Natural killer cell (primary cell): ENCODE results near the gene MAP7D2. TPM values are rescaled to one million over a fixed set of nuclear protein-coding genes. Genes with fewer than 3 reads are reported as not detected.

ENCODE experiments used
- ATAC-seq, 3 donors: fragments of 150-1000 bp in 2 of 3; fragments of 200-7000 bp in 1 of 3; cut with Tn5 transposase; 1 replicate in 1 of 3; 2 replicates in 2 of 3; pipeline ENCODE4 v1.10.0; 2021; ENCODE audit warnings: mild to moderate bottlenecking in 2 of 3, moderate library complexity in 2 of 3
- DNase-seq, 2 donors: peaks; one replicate each; pipeline versions ENCODE4 v3.0.0 to v3.0.0-alpha.2; 2013 to 2021; ENCODE audit warnings: mixed read lengths in 1 of 2
- H3K27ac ChIP-seq: one replicate; pipeline ENCODE4 v1.5.1; 2013; ENCODE audit warnings: mild to moderate bottlenecking, low read length
- H3K27me3 ChIP-seq: one replicate; pipeline ENCODE4 v1.6.1; 2013; ENCODE audit warnings: low read length; ENCODE audit not compliant: control insufficient read depth, insufficient read depth
- H3K36me3 ChIP-seq: one replicate; pipeline ENCODE4 v1.6.1; 2013; ENCODE audit warnings: low read length; ENCODE audit not compliant: control insufficient read depth, insufficient read depth
- H3K4me1 ChIP-seq: one replicate; pipeline ENCODE4 v1.6.1; 2013; ENCODE audit warnings: low read length; ENCODE audit not compliant: control insufficient read depth, insufficient read depth
- H3K4me3 ChIP-seq: one replicate; pipeline ENCODE4 v1.5.1; 2013; ENCODE audit warnings: low read length
- H3K9me3 ChIP-seq: one replicate; pipeline ENCODE4 v1.6.1; 2013; ENCODE audit warnings: low read length; ENCODE audit not compliant: control insufficient read depth, insufficient read depth
- H3K27ac Mint-ChIP-seq, 2 donors: one replicate each; pipeline ENCODE4 v1.8.0; 2022; ENCODE audit warnings: mild to moderate bottlenecking in 2 of 2, mixed read lengths in 2 of 2, moderate library complexity in 1 of 2
- H3K27me3 Mint-ChIP-seq, 2 donors: one replicate each; pipeline ENCODE4 v1.8.0; 2022; ENCODE audit warnings: low read depth in 2 of 2, mixed read lengths in 2 of 2
- H3K36me3 Mint-ChIP-seq: one replicate; pipeline ENCODE4 v1.8.0; 2022; ENCODE audit warnings: mixed read lengths
- H3K4me1 Mint-ChIP-seq, 2 donors: one replicate each; pipeline ENCODE4 v1.8.0; 2022; ENCODE audit warnings: mixed read lengths in 2 of 2
- H3K4me3 Mint-ChIP-seq: one replicate; pipeline ENCODE4 v1.8.0; 2022; ENCODE audit warnings: mild to moderate bottlenecking, moderate library complexity, mixed read lengths
- H3K9me3 Mint-ChIP-seq, 2 donors: one replicate each; pipeline ENCODE4 v1.8.0; 2022; ENCODE audit warnings: mixed read lengths in 2 of 2
- WGBS: methylation state at CpG from one replicate; pipeline ENCODE4 v1.1.7; 2013; ENCODE audit warnings: missing lambda C conversion rate; ENCODE audit not compliant: insufficient coverage; 5-methylcytosine and 5-hydroxymethylcytosine counted together
- intact Hi-C: fragments of 100-400 bp; cut with micrococcal nuclease; formaldehyde crosslinking; loops from one replicate; pipeline ENCODE4 v1.14.2; 2022
- total RNA-seq, 4 donors: library from RNA; stranded (reverse); fragments of 120-200 nt in 1 of 4; gene quantifications; one replicate each; pipeline versions ENCODE4 v1.2.3 to v1.2.4, GENCODE V29; 2013 to 2022
- TF ChIP-seq, protein P1 (sequence below): fragments of 200-600 bp; IDR thresholded peaks from one replicate; pipeline ENCODE4 v1.8.0; 2022; ENCODE audit warnings: antibody characterized with exemption

MAP7D2 gene
- total RNA-seq, 3 donors from 2014 or later (not counting 1 experiment from before 2014, with no cell fraction given): 0.09 to 1.5 TPM; not detected in 1

DNA sequence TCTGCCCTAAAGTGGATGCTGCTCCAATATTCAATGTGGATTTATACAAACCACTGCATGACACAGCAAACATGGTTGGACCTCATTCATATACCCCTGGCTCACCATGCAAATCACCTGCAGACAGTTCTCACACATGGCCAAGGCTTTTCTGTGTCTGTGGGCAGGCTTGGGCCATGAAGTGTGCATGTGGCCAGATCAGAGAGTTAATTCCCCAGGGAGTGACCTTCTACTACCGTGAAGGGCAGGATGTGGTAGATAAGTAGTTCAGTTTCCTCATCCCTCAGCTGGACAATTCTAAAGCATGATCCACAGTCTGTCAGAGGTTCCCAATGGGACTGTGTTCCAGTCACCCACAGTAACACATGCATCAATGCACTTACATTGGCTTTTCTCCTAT, 101.3 kb downstream of the MAP7D2 start:
- H3K27ac Mint-ChIP-seq: no peak overlapping the region
- DNase-seq (no peak), ATAC-seq (no peak)
- peaks cover 7% of the 10 kb centered on the region for H3K36me3 Mint-ChIP-seq
- peaks cover 0 to 4% of the 10 kb centered on the region in 2 donors for H3K4me1 Mint-ChIP-seq
- Histone ChIP-seq H3K9me3 (no peaks in the 10 kb centered on the region), H3K4me1 (no peaks in the 10 kb centered on the region), H3K4me3 (no peak overlapping the region), H3K27me3 (no peaks in the 10 kb centered on the region), H3K27ac (no peak overlapping the region), H3K36me3 (no peaks in the 10 kb centered on the region)
- intact Hi-C loops: no loop called here
- 0% methylated on average over 1 of the region's 1 CpG for WGBS
- TF ChIP-seq, protein P1, sequence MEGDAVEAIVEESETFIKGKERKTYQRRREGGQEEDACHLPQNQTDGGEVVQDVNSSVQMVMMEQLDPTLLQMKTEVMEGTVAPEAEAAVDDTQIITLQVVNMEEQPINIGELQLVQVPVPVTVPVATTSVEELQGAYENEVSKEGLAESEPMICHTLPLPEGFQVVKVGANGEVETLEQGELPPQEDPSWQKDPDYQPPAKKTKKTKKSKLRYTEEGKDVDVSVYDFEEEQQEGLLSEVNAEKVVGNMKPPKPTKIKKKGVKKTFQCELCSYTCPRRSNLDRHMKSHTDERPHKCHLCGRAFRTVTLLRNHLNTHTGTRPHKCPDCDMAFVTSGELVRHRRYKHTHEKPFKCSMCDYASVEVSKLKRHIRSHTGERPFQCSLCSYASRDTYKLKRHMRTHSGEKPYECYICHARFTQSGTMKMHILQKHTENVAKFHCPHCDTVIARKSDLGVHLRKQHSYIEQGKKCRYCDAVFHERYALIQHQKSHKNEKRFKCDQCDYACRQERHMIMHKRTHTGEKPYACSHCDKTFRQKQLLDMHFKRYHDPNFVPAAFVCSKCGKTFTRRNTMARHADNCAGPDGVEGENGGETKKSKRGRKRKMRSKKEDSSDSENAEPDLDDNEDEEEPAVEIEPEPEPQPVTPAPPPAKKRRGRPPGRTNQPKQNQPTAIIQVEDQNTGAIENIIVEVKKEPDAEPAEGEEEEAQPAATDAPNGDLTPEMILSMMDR: no peak
- no peak overlapping the region for H3K4me3 Mint-ChIP-seq
- H3K9me3 Mint-ChIP-seq: peaks cover 2 to 4% of the 10 kb centered on the region in 2 donors
- H3K27me3 Mint-ChIP-seq: peaks cover 0 to 6% of the 10 kb centered on the region in 2 donors

DNA sequence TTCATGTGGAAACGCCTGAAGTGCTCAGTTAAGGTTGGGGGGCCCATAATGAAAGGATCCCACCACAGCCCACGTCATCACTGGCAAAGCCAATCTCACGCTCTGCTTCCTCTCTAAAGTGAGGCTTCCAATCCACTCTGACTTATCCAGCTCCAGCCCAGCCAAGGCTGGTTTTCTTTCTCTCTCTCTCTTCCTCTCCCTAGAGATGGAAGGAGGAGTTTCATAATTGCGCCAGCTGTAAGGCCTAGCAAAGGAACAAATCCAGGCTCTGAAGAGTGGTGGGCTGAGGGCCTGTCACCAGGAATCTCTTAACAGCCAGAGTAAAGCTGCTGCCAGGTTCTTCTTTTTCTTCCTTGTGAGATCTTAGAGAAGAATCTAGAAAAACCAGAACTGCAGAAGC, 105.1 kb downstream of the MAP7D2 start:
- peaks cover 7% of the 10 kb centered on the region for H3K36me3 Mint-ChIP-seq
- WGBS: 93% methylated on average over 3 of the region's 4 CpGs
- peaks cover 4 to 13% of the 10 kb centered on the region in 2 donors for H3K27me3 Mint-ChIP-seq

DNA sequence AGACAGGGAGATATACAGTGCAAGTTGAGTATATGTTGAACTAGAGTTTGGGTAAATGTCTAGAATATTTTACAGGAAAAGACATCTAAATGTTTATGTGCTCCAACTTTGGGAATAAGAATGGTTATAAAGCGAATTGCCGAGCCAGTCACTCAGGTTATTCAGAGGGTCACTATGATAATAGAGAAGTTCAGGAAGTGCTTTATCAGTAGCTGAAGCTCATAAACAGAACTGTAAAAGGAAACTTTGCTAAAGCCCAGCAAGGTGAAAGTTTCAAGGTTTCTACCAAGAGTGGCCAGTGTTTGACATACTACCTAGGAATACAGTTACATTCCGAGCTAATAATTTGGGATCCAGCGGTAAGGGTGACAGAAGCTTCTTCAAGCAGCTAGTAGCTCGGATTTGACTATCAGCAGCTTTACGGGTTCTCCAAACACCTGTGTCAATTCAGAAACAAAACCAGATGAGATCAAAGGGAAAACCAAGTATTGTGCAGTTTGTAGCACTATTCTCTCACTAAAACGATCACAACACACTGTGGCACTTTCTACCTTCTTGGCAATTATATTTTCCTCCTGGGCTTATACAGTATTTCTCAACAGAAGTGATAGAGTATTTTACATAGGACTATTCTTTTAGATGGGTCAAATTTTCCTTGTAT, 108.6 kb downstream of the MAP7D2 start:
- Mint-ChIP-seq H3K9me3 (no peaks in the 10 kb centered on the region), H3K36me3 (no peaks in the 10 kb centered on the region), H3K27me3 (peaks cover 0 to 13% of the 10 kb centered on the region in 2 donors), H3K4me1 (no peaks in the 10 kb centered on the region), H3K27ac (no peak overlapping the region), H3K4me3 (no peak overlapping the region)
- Histone ChIP-seq H3K4me1 (no peaks in the 10 kb centered on the region), H3K27me3 (no peaks in the 10 kb centered on the region), H3K36me3 (no peaks in the 10 kb centered on the region), H3K4me3 (no peak overlapping the region), H3K9me3 (no peaks in the 10 kb centered on the region), H3K27ac (no peak overlapping the region)
- ATAC-seq (no peak), DNase-seq (no peak)
- intact Hi-C loops: no loop called here
- TF ChIP-seq, protein P1: no peak
- 95% methylated on average over 7 of the region's 7 CpGs for WGBS

More for the DNA sequence above, 105.1 kb downstream of the MAP7D2 start:
- TF ChIP-seq, protein P1: no peak
- H3K36me3 ChIP-seq: no peaks in the 10 kb centered on the region
- DNase-seq: no peak
- peaks cover 2 to 4% of the 10 kb centered on the region in 2 donors for H3K9me3 Mint-ChIP-seq
- ATAC-seq: no peak
- no peak overlapping the region for H3K4me3 Mint-ChIP-seq
- H3K4me1 ChIP-seq: no peaks in the 10 kb centered on the region
- H3K27me3 ChIP-seq: no peaks in the 10 kb centered on the region
- H3K9me3 ChIP-seq: no peaks in the 10 kb centered on the region
- H3K4me3 ChIP-seq: no peak overlapping the region
- no peaks in the 10 kb centered on the region for H3K4me1 Mint-ChIP-seq
- intact Hi-C loops: no loop called here
- no peak overlapping the region for H3K27ac ChIP-seq
- no peak overlapping the region for H3K27ac Mint-ChIP-seq

DNA sequence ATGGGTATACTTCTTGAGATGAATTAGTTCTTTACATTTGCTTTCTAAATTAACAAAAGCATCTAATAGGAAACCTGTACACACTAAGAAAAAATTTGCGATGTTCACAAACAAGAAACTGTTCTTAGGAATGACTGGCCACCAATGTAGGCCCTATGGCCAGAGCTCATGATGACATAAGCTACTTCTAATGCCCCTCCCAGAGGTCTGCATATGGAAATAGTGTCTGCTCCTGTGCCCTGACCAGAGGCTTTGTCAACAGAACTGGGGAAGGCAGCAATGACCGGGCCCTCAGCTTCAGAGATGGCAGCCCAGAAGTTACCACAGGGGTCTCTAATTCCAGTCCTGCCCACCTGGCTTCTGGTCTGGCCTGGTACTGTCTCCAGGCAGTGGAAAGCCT, 110.8 kb downstream of the MAP7D2 start:
- Histone ChIP-seq H3K4me3 (no peak overlapping the region), H3K27ac (no peak overlapping the region), H3K4me1 (no peaks in the 10 kb centered on the region), H3K9me3 (no peaks in the 10 kb centered on the region), H3K36me3 (no peaks in the 10 kb centered on the region), H3K27me3 (no peaks in the 10 kb centered on the region)
- H3K9me3 Mint-ChIP-seq: no peaks in the 10 kb centered on the region
- no peak for DNase-seq
- no peak overlapping the region for H3K4me3 Mint-ChIP-seq
- no peak for ATAC-seq
- intact Hi-C loops: no loop called here
- 100% methylated on average over 2 of the region's 2 CpGs for WGBS
- H3K27me3 Mint-ChIP-seq: peaks cover 0 to 13% of the 10 kb centered on the region in 2 donors
- no peak overlapping the region for H3K27ac Mint-ChIP-seq
- H3K4me1 Mint-ChIP-seq: no peaks in the 10 kb centered on the region
- H3K36me3 Mint-ChIP-seq: no peaks in the 10 kb centered on the region
- TF ChIP-seq, protein P1: no peak
